CD4-positive, CD25-positive, alpha-beta regulatory T cell (primary cell): Measurements from ENCODE around the gene IFT88. TPM values are rescaled to one million over a fixed set of nuclear protein-coding genes. Genes with fewer than 3 reads are reported as not detected.

Experiments
- ATAC-seq, 2 donors: fragments of 150-1000 bp; cut with Tn5 transposase; one replicate each; pipeline ENCODE4 v1.10.0; 2021; ENCODE audit warnings: low read depth in 2 of 2, moderate number of reproducible peaks in 2 of 2, moderate library complexity in 1 of 2
- DNase-seq, 3 donors: peaks; one replicate each; pipeline versions ENCODE4 v3.0.0 to v3.0.0-alpha.2; 2012 to 2022; ENCODE audit warnings: mixed read lengths in 1 of 3
- H3K27ac ChIP-seq: one replicate; pipeline ENCODE4 v1.7.0; 2013; ENCODE audit warnings: mild to moderate bottlenecking, low read length; ENCODE audit not compliant: insufficient read depth, poor library complexity, severe bottlenecking
- H3K27me3 ChIP-seq: one replicate; pipeline ENCODE4 v1.7.0; 2013; ENCODE audit warnings: low read length; ENCODE audit not compliant: control insufficient read depth, insufficient read depth
- H3K36me3 ChIP-seq: one replicate; pipeline ENCODE4 v1.7.0; 2013; ENCODE audit warnings: mild to moderate bottlenecking, low read length, moderate library complexity; ENCODE audit not compliant: control insufficient read depth, insufficient read depth
- H3K4me1 ChIP-seq: 2 replicates; pipeline ENCODE4 v1.7.0; 2013; ENCODE audit warnings: mild to moderate bottlenecking, low read length; ENCODE audit not compliant: insufficient read depth, control insufficient read depth, poor library complexity, severe bottlenecking
- H3K4me3 ChIP-seq: one replicate; pipeline ENCODE4 v1.7.0; 2013; ENCODE audit warnings: low read depth, mild to moderate bottlenecking, low read length, moderate library complexity
- H3K9me3 ChIP-seq, 2 experiments: 1 replicate in 1 of 2; 2 replicates in 1 of 2; pipeline ENCODE4 v1.7.0; 2013; ENCODE audit warnings: low read length in 2 of 2, mild to moderate bottlenecking in 1 of 2, moderate library complexity in 1 of 2; ENCODE audit not compliant: control insufficient read depth in 2 of 2
- H3K27ac Mint-ChIP-seq, 3 donors: one replicate each; pipeline ENCODE4 v1.8.0; 2020 to 2022; ENCODE audit warnings: mild to moderate bottlenecking in 3 of 3, mixed read lengths in 3 of 3, moderate library complexity in 2 of 3
- H3K27me3 Mint-ChIP-seq: one replicate; pipeline ENCODE4 v1.8.0; 2022; ENCODE audit warnings: mild to moderate bottlenecking, mixed read lengths
- H3K36me3 Mint-ChIP-seq: one replicate; pipeline ENCODE4 v1.8.0; 2020; ENCODE audit warnings: mixed read lengths
- H3K4me1 Mint-ChIP-seq, 4 donors: one replicate each; pipeline ENCODE4 v1.8.0; 2020 to 2022; ENCODE audit warnings: mixed read lengths in 4 of 4, mild to moderate bottlenecking in 1 of 4
- H3K4me3 Mint-ChIP-seq, 4 donors: one replicate each; pipeline ENCODE4 v1.8.0; 2020 to 2022; ENCODE audit warnings: mild to moderate bottlenecking in 4 of 4, mixed read lengths in 4 of 4, moderate library complexity in 3 of 4
- H3K9me3 Mint-ChIP-seq, 7 donors: one replicate each; pipeline ENCODE4 v1.8.0; 2020 to 2022; ENCODE audit warnings: mixed read lengths in 7 of 7, mild to moderate bottlenecking in 3 of 7, moderate library complexity in 2 of 7
- polyA plus RNA-seq, 4 donors: library from polyadenylated mRNA; unstranded; fragments of 300-500 nt; fragmentation: Illumina TruSeq; gene quantifications; one replicate each; pipeline ENCODE4 v1.2.3, GENCODE V29; 2021
- total RNA-seq: library from RNA; stranded (reverse); gene quantifications from one replicate; pipeline ENCODE4 v1.2.3, GENCODE V29; 2022

IFT88 gene
- total and polyA plus RNA-seq, 5 donors from 2014 or later: 3.7 to 8.0 (median 5.9) TPM

DNA sequence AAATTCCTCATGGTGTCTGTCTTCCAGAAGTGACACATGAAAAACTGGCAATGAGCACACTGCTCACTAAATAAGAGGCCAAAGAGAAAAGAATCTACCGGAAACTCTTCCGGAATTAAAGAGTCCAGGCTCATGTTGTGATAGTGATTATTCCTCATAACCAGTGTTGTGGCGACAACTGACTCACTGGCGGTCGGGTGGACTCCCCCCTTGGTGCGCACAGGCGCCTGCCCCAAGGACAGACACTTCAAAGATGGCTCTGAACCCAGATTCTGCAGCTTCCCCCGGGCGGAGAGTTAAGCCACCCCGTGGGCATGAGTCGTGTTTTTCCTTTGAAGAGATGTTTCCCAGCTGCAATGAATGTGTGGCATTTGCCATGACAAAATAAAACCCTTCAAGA, 146.8 kb downstream of the IFT88 start:
- ATAC-seq (no peak), DNase-seq (no peak)
- Mint-ChIP-seq H3K27me3 (peaks cover 15% of the 10 kb centered on the region), H3K4me1 (peaks cover 4 to 8% (median 7%) of the 10 kb centered on the region in 4 donors), H3K27ac (no peak overlapping the region), H3K4me3 (peak overlapping the region in 1 of 4 donors; percentile 7), H3K9me3 (peaks cover 0 to 2% (median 0%) of the 10 kb centered on the region in 7 donors), H3K36me3 (no peaks in the 10 kb centered on the region)
- Histone ChIP-seq H3K27ac (no peak overlapping the region), H3K4me3 (no peak overlapping the region), H3K36me3 (no peaks in the 10 kb centered on the region), H3K4me1 (peaks cover 6% of the 10 kb centered on the region), H3K9me3 (no peaks in the 10 kb centered on the region), H3K27me3 (no peaks in the 10 kb centered on the region)

DNA sequence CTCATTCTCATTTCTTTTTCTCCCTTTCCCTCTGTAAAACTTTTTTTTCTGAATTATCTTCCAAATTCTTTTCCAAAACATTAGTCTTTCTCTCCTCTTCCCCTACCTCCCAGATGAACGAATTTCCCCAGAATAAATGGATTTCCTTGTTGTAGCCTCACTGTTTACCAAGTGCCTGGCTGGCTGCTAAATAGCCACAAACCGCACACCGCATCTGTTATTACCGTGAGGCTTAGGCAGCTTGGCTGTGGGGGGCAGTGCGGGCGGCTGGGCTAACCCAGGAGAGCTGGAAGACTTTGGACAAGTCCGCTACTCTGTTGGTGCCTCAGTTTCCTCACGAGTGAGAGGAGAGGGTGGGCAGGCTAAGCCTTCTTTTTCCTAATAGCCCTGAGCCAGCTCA, 147.2 kb downstream of the IFT88 start:
- no peaks in the 10 kb centered on the region for H3K27me3 ChIP-seq
- peaks cover 15% of the 10 kb centered on the region for H3K27me3 Mint-ChIP-seq
- peaks cover 6% of the 10 kb centered on the region for H3K4me1 ChIP-seq
- H3K36me3 ChIP-seq: no peaks in the 10 kb centered on the region
- H3K9me3 Mint-ChIP-seq: peaks cover 0 to 2% (median 0%) of the 10 kb centered on the region in 7 donors
- no peak overlapping the region for H3K27ac ChIP-seq
- no peaks in the 10 kb centered on the region for H3K9me3 ChIP-seq
- H3K4me1 Mint-ChIP-seq: peaks cover 4 to 8% (median 7%) of the 10 kb centered on the region in 4 donors
- DNase-seq (no peak), ATAC-seq (no peak)
- no peak overlapping the region for H3K4me3 Mint-ChIP-seq
- no peaks in the 10 kb centered on the region for H3K36me3 Mint-ChIP-seq
- no peak overlapping the region for H3K4me3 ChIP-seq
- H3K27ac Mint-ChIP-seq: no peak overlapping the region

DNA sequence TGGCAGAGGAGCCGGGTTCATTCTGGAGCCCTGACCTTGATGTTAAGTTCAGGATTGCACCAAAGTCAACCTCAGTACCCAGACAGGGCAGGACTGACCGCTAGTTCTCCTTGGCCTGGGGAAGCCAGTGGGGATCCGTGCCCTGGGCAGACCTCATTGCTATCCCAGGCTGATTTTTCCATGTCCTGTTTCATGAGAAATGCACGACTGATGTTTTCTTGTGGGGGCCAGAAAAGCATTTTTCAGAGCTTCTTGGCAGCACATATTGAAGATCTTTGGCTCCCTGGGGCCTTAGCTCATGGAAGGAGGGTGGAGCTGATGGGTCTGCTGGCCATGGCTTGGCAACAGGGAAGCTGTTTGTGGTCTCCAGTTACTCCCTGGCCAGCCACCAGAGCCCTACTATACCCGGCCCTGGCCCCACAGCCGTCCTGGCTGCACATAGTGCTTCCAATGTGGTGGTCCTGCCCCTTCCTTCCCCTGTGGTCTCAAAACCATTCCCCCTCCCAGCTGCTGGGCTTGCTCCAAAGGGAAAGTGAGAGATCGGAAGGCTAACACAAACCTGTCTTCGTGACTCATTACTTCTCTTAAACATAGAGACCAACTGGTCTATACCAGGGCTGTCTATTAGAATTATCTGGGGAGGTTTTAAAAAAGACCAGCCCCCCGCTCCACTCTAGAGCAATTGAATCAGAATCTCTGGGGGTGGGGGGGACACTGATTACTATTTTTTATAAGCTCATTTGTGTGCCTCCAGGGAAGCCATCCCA, 147.8 kb downstream of the IFT88 start:
- Histone ChIP-seq H3K4me3 (no peak overlapping the region), H3K36me3 (no peaks in the 10 kb centered on the region), H3K4me1 (peaks cover 6% of the 10 kb centered on the region), H3K27ac (no peak overlapping the region), H3K9me3 (no peaks in the 10 kb centered on the region), H3K27me3 (no peaks in the 10 kb centered on the region)
- ATAC-seq: no peak
- Mint-ChIP-seq H3K4me3 (no peak overlapping the region), H3K4me1 (peaks cover 4 to 8% (median 7%) of the 10 kb centered on the region in 4 donors), H3K9me3 (peaks cover 0 to 2% (median 0%) of the 10 kb centered on the region in 7 donors), H3K27me3 (peaks cover 15% of the 10 kb centered on the region), H3K27ac (peak overlapping the region in 1 of 3 donors; percentile 54), H3K36me3 (no peaks in the 10 kb centered on the region)
- no peak for DNase-seq

DNA sequence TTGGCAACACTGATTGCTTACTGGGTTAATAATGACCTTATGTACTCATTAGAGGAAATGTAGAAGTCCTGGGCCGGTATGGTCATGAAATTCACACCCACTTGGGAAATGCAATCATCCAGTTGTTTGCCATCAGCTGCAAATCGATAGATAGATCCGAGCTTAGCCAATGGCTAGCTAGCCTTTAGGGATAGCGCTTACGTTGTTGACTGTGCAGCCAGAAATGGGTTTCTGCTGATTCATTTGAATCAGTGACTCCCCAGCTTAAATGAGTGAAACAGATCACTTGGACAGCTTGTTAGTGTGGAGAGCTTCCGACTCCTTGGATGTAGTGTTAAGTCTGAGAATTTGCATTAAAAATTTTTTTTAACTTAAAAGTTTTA, 148.4 kb downstream of the IFT88 start:
- H3K4me3 Mint-ChIP-seq: no peak overlapping the region
- H3K4me1 ChIP-seq: peaks cover 6% of the 10 kb centered on the region
- H3K9me3 Mint-ChIP-seq: peaks cover 0 to 2% (median 0%) of the 10 kb centered on the region in 7 donors
- no peaks in the 10 kb centered on the region for H3K9me3 ChIP-seq
- H3K4me3 ChIP-seq: no peak overlapping the region
- H3K27ac ChIP-seq: no peak overlapping the region
- no peaks in the 10 kb centered on the region for H3K36me3 ChIP-seq
- peaks cover 4 to 8% (median 7%) of the 10 kb centered on the region in 4 donors for H3K4me1 Mint-ChIP-seq
- DNase-seq (no peak), ATAC-seq (no peak)
- peaks cover 15% of the 10 kb centered on the region for H3K27me3 Mint-ChIP-seq
- H3K27ac Mint-ChIP-seq: no peak overlapping the region
- no peaks in the 10 kb centered on the region for H3K36me3 Mint-ChIP-seq
- H3K27me3 ChIP-seq: no peaks in the 10 kb centered on the region

DNA sequence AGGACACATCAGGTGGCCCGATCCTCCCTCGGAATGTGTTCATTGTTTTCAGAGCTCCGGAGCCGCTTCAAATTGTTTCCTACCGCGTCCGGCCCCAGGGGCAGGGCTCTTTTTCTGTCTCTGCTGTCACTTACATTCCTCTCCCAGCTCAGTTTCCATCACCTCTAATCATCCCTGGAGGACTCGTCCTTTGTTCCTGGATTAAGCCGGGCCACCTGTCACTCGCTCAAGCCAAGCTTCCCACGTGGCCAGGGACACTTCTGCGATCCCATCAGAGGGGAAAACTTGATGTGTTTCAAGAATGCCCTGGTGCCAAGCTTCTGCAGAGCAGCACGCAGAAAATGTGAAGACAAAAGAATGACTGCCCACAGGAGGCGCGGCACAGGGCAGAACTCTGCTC, 150.0 kb downstream of the IFT88 start:
- no peak for ATAC-seq
- H3K4me1 Mint-ChIP-seq: peaks cover 4 to 13% (median 7%) of the 10 kb centered on the region in 4 donors
- DNase-seq: no peak
- peaks cover 10% of the 10 kb centered on the region for H3K27me3 Mint-ChIP-seq
- Histone ChIP-seq H3K27me3 (no peaks in the 10 kb centered on the region), H3K9me3 (no peaks in the 10 kb centered on the region), H3K36me3 (no peaks in the 10 kb centered on the region), H3K27ac (no peak overlapping the region), H3K4me3 (no peak overlapping the region), H3K4me1 (peaks cover 15% of the 10 kb centered on the region)
- H3K4me3 Mint-ChIP-seq: no peak overlapping the region
- peaks cover 0 to 2% (median 0%) of the 10 kb centered on the region in 7 donors for H3K9me3 Mint-ChIP-seq
- no peak overlapping the region for H3K27ac Mint-ChIP-seq
- no peaks in the 10 kb centered on the region for H3K36me3 Mint-ChIP-seq

DNA sequence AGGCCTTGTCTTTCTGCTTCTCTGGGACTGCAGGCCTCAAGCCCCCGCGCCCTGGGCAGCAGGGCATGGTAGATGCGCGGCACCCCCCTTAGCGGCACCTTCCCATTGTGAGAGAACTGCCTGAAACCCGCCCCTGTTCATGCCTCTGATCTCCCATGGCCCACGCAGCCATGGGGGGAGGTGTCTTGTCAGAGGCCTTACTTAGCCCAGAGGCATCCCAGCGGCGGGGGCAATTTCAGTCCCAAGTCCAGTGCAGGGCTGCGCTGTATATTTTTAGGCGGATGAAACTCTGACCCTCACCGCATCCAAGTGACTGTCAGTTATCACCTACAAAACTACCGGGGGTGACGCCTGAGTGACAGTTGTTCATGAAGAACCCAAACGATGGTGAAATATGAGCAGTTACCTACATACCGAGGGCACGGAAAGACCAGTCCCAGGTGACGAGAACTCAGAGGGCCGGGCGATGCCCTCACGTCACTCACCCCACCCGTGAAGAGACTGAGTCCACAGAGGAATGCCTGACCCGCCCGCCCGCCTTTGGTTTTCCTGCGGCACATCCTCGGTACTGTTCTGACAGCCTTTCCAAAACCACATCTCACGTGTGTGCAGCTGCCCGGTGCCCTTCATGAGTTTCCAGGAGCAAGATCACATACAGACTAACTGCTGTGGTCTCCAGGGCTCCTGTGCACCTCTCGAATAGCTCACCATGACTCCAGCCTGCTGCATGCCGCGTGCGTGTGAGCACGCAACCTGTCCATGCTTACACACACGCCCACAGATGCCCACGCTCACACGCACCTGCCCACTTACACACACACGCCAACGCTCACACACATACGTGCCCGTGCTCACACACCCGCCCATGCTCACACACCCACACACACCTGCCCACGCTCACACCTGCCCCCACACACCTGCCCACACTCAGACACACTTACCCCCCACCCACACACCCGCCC, 150.9 kb downstream of the IFT88 start:
- H3K36me3 Mint-ChIP-seq: no peaks in the 10 kb centered on the region
- H3K9me3 Mint-ChIP-seq: peaks cover 0 to 2% (median 0%) of the 10 kb centered on the region in 7 donors
- no peak overlapping the region for H3K27ac Mint-ChIP-seq
- H3K4me3 Mint-ChIP-seq: no peak overlapping the region
- peaks cover 2 to 15% (median 5%) of the 10 kb centered on the region in 4 donors for H3K4me1 Mint-ChIP-seq
- ATAC-seq (no peak), DNase-seq (no peak)
- peaks cover 10% of the 10 kb centered on the region for H3K4me1 ChIP-seq
- H3K4me3 ChIP-seq: no peak overlapping the region
- no peaks in the 10 kb centered on the region for H3K36me3 ChIP-seq
- no peak overlapping the region for H3K27ac ChIP-seq
- H3K9me3 ChIP-seq: no peaks in the 10 kb centered on the region
- peaks cover 18% of the 10 kb centered on the region for H3K27me3 Mint-ChIP-seq
- H3K27me3 ChIP-seq: no peaks in the 10 kb centered on the region

DNA sequence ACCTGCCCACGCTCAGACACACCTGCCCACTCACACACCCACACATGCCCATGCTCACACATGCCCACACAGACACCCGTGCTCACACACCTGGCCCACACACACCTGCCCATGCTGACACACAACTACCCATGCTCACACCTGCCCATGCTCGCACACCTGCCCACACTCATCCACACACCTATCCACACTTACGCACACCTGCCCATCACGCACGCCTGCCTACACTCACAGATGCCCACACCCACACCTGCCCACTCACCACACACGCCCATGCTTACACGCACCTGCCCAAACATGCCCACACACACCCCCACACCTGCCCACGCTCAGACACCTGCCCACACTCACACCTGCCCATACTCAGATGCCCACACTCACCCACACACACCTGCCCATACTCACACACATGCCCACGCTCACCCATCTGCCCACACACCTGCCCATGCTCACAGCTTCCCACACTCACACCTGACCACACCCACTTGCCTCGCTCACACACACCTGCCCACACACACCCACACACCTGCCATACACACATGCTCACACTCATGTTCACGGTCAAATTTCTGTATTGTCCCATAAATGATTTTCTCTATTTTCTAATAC, 152.1 kb downstream of the IFT88 start:
- no peaks in the 10 kb centered on the region for H3K27me3 ChIP-seq
- H3K27me3 Mint-ChIP-seq: peaks cover 12% of the 10 kb centered on the region

More for the DNA sequence above, 152.1 kb downstream of the IFT88 start:
- H3K4me1 ChIP-seq: peaks cover 10% of the 10 kb centered on the region
- H3K27ac Mint-ChIP-seq: no peak overlapping the region
- no peak overlapping the region for H3K27ac ChIP-seq
- H3K36me3 Mint-ChIP-seq: no peaks in the 10 kb centered on the region
- H3K9me3 Mint-ChIP-seq: peaks cover 0 to 1% (median 0%) of the 10 kb centered on the region in 7 donors
- ATAC-seq (no peak), DNase-seq (no peak)
- H3K4me3 ChIP-seq: no peak overlapping the region
- H3K36me3 ChIP-seq: no peaks in the 10 kb centered on the region
- H3K9me3 ChIP-seq: no peaks in the 10 kb centered on the region
- H3K4me1 Mint-ChIP-seq: peaks cover 0 to 10% (median 0%) of the 10 kb centered on the region in 4 donors
- no peak overlapping the region for H3K4me3 Mint-ChIP-seq
